Measurements from ENCODE around the gene FAM124A.

GRCh38 chr13:51221108-51221507 lies 1.1 kb upstream of the FAM124A start:
- TF ChIP-seq CTCF (conservative IDR thresholded peaks at IDR 0.05; ENCODE audit: low read depth in 2 of 2) (no peak), EZH2phosphoT487 (IDR thresholded peaks at IDR 0.05; ENCODE audit: unreplicated experiment) (no peak), REST (IDR thresholded peaks at IDR 0.05; ENCODE audit: unreplicated experiment) (no peak), POLR2AphosphoS5 (IDR thresholded peaks at IDR 0.05; ENCODE audit: low read depth) (no peak), ZNF114 (CRISPR knock-in tag; IDR thresholded peaks at IDR 0.05) (no peak), EZH2 (IDR thresholded peaks at IDR 0.05; ENCODE audit: low read depth, unreplicated experiment) (no peak), CREB1 (CRISPR knock-in tag; IDR thresholded peaks at IDR 0.05; ENCODE audit: low read depth) (no peak), STAT1 (IDR thresholded peaks at IDR 0.05; ENCODE audit: unreplicated experiment) (no peak)
